ENCODE results near the gene PADI6.

The PADI6 gene

DNA sequence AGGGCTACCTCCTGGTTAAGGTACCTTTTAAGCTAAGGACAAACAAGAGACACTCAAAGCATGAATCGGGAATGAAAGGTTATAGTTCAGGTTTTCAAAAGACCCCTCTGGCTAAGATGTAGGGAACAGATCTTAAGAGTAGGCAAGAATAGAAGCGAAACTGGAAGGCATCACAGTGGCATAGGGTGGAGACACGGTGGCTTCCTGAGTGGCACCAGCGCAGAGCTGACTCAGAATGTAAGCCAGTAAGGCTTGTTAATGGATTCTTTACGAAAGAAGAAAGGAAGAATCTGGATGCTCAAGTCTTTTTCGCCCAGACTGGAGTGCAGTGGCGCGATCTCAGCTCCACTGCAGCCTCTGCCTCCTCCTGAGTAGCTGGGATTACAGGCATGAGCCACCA lies 21.2 kb downstream of the PADI6 start:
- ChIA-PET CTCF (interaction anchor here (1.2 to 3.9 kb wide), 2 partner anchors 12 to 23 kb away, joined by 3 to 22 read pairs; no protein-coding TSS in a partner anchor), POLR2A (no interaction called here)
- H3K4me3 ChIP-seq (ENCODE audit: low read depth, low read length): no peak overlapping the region
- DNase-seq (ENCODE audit: low read depth, low spot score): no peak
- no peak for TF ChIP-seq CTCF (IDR thresholded peaks at IDR 0.05; ENCODE audit: insufficient read depth, low read length, missing control alignments)

DNA sequence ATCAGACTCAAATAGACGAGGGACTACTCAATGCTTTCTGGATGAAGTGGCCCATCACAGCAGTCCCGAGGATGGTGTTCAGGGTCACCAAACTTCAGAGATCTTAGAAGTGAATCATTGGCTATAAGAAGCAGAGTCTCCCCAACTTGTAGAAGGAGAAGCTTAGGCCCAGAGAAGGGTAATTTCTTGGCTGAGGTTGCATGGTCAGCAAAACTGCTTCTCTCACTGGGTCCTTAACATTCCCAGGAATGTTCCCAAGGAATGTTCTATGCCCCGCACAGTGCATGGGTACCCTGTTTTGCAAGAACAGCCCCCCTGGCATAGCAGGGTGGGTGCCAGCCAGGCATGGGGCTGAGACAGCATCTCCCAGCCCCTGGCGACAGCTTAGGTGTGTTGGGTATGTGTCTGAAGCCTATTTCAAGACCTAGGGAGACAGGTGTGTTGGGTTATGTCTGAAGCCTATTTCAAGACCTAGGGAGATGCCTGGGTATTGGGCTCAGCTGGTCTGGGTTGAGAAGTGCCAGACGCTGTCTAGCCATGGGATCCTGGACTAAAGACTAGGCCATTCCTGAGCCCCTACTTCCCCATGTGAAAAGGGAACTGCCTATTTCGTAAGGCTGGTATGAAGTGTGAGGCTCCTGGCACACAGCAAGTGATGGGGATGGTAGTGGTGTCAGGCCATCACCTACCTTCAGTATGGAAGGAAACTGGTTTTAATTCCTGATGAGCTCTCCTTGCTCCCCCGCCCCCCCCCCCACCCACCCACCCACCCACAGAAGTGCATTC lies 26.1 kb downstream of the PADI6 start:
- POLR2A ChIA-PET: no interaction called here
- CTCF ChIA-PET: interaction anchor here (1.1 to 1.3 kb wide), 3 partner anchors 8 to 278 kb away, joined by 3 to 7 read pairs (median 3); partner anchors contain the start of gene PADI2
- no peak for TF ChIP-seq CTCF (IDR thresholded peaks at IDR 0.05; ENCODE audit: insufficient read depth, low read length, missing control alignments)

GRCh38 chr1:17400725-17401341 lies 28.8 kb downstream of the PADI6 start:
- ChIA-PET CTCF (interaction anchor here (0.8 to 9.1 kb wide), 3 partner anchors 9 to 338 kb away, joined by 3 to 95 read pairs (median 11); no protein-coding TSS in a partner anchor), POLR2A (no interaction called here)
- TF ChIP-seq CTCF (IDR thresholded peaks at IDR 0.05; ENCODE audit: insufficient read depth, low read length, missing control alignments): no peak
- H3K4me3 ChIP-seq (ENCODE audit: low read depth, low read length): no peak overlapping the region
- DNase-seq (ENCODE audit: low read depth, low spot score): no peak

More for the DNA sequence above, 26.1 kb downstream of the PADI6 start:
- H3K4me3 ChIP-seq (ENCODE audit: low read depth, low read length): no peak overlapping the region
- DNase-seq (ENCODE audit: low read depth, low spot score): no peak

DNA sequence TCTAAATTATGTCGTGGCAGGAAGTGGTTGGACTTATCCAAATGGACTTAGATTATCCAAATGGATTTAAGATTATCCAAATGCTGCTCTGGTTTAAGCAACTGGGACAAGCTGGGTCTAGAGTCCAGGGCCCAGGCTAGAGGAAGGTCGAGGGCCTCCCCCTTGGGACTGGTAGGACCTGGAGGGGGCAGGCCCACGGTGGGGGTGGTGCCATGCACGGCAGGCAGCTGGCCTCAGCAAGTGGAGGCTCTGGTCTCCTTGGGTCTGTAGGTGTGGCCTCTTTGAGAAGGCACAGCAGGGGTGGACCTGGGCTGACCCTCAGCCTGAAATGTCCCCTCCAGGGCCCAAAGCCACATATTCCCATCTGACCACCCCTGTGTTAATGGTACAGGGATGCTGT lies 29.8 kb downstream of the PADI6 start:
- POLR2A ChIA-PET: no interaction called here
- no peak for DNase-seq (ENCODE audit: low read depth, low spot score)

GRCh38 chr1:17403081-17403480 lies 31.1 kb downstream of the PADI6 start:
- no peak overlapping the region for H3K4me3 ChIP-seq (ENCODE audit: low read depth, low read length)
- DNase-seq (ENCODE audit: low read depth, low spot score): no peak
- ChIA-PET CTCF (interaction anchor here (1.0 to 9.1 kb wide), 5 partner anchors 37 to 345 kb away, joined by 3 to 95 read pairs (median 4); partner anchors contain the start of gene RCC2), POLR2A (no interaction called here)
- no peak for TF ChIP-seq CTCF (IDR thresholded peaks at IDR 0.05; ENCODE audit: insufficient read depth, low read length, missing control alignments)

More for the DNA sequence above, 29.8 kb downstream of the PADI6 start:
- CTCF ChIA-PET: interaction anchor here (1.1 to 9.1 kb wide), 5 partner anchors 38 to 342 kb away, joined by 3 to 95 read pairs (median 4); partner anchors contain the start of gene RCC2
- no peak overlapping the region for H3K4me3 ChIP-seq (ENCODE audit: low read depth, low read length)
- TF ChIP-seq CTCF (IDR thresholded peaks at IDR 0.05; ENCODE audit: insufficient read depth, low read length, missing control alignments): no peak

Data from AG04449 (cell line).